HG03558 (cell line): ENCODE data around the gene PCGF3.
"Not testable (repeated sequence)": the region's sequence is repeated elsewhere in the genome, so short reads cannot be mapped to it uniquely, and the experiment has no call there.

ENCODE experiments used
- ATAC-seq: cut with Tn5 transposase; IDR thresholded peaks from one replicate; pipeline ENCODE4 v1.9.1; 2021; ENCODE audit warnings: moderate number of reproducible peaks; ENCODE audit not compliant: unreplicated experiment; ENCODE audit errors: extremely low read depth

The PCGF3 gene

GRCh38 chr4:700587-701264, 4.9 kb upstream of the PCGF3 start:
- no peak for ATAC-seq

DNA sequence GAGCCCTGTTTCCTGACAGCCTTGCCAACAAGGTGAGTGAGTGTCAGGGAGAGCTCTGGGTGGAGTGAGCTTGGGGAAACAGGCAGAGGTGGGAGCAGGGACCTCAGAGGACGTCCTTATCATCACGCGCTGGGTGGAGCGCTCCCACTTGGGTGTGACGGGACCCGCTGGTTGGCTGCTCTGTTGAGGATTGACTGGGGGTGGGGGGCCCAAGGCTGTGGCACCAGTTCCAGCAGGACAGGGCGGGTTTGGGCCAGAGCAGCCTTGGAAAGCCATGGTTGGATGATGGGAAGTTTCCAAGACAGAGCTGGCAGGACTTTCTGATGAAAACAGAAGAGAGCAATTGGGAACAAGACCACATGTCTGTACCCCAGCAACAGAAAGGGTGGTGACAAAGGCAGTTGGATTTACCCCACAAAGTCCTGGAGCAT, 3.0 kb upstream of the PCGF3 start:
- no peak for ATAC-seq

DNA sequence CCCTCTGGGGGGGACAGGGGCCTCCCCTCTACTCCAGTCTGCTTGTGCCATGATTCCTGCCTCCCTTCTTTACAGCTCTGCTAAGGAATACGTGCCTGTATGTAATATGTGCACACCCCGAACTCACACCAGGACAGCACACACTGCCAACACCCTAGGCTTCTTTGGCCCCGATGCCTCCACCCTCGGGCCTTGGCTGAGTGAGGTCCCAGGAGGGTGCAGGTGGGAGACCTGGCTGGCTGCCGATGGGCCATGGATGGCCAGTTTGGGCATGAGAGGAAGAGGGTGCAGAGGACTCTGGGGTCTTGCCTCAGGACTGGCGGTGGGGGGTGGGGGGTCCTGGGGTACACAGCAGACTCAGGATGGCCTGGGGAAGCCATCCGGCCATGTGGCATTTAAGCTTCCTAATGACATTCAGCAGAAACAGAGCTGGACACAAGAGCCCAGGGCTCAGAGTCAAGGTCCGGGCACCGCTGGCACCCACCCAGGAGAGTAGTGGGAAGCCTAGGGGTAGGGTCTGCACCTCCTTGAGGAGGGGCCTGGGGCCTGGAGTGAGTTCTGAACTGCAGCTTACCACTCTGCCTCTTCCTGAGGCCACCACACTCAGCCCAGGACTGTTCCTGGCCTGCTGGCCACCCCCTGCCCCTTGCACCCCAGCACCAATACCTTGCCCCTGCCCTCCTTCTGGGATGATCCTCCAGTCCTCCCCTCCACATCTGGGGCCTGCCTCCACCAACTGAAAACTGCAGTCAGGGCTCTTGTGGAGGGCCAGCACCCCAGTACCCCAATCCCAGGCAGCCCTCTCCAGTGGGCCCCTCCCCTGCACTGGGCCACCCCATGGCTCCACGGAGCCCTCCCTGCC, 2.1 kb upstream of the PCGF3 start:
- no peak for ATAC-seq

GRCh38 chr4:704198-704891, 1.3 kb upstream of the PCGF3 start:
- ATAC-seq = no peak

DNA sequence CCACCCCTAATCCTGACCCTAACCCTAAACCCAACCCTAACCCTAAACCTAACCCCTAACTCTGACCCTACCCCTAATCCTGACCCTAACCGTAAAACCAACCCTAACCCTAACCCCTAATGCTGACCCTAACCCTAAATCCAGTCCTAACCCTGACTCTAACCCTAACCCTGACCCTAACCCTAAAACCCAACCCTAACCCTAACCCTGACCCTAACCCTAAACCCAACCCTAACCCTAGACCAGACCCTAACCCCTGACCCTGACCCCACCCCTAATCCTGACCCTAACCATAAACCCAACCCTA, 708 bp upstream of the PCGF3 start:
- no peak for ATAC-seq

- ATAC-seq = not testable (repeated sequence)
These were observed 526 bp downstream of the PCGF3 start for GRCh38 chr4:706083-706633.

DNA sequence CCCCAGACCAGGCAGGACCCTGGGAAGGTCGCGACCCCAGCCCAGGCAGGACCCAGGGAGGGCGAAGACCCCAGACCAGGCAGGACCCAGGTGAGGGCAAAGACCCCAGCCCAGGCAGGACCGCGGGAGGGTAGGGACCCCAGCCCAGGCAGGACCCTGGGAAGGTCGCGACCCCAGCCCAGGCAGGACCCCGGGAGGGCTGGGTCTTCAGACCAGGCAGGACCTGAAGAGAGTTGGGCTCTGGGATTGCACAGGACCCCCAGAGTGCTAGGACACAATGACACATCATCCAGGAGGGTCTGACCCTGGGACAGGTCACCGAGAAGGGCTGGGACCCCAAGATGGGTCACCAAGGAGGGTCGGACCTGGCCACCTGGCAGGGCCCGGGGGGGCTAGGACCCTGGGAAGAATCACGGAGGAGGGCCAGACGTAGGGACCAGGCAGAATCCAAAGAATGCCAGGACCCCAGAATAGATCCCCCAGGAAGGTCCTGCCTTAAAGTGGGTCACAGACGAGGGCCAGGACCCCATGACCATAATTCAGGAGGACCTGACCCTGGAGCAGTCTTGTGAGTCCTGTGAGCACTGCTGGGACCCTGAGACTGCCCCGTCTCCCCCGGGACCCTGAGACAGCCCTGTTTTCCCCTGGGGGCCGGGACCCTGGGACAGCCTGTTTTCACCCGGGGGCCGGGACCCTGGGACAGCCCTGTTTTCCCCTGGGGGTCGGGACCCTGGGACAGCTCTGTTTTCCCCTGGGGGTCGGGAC, 1.4 kb downstream of the PCGF3 start:
- ATAC-seq = no peak

- no peak for ATAC-seq
These were observed 2.4 kb downstream of the PCGF3 start for GRCh38 chr4:707929-708630.

DNA sequence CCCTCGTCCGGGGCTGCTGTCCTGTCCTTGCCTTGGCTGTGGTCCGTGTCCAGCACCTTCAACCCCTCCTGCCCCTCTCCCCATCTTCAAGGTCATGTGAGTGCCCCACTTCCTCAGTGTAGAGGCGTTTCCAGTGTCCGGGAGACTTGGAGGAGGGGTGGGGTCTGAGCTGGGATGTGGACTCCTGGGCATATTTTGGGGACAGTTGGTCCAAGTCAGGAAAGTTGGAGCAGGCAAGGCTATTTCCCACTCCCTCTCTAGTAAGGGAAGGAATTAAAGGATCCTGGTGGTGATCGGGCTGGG, 3.0 kb downstream of the PCGF3 start:
- no peak for ATAC-seq

- no peak for ATAC-seq
These were observed 3.7 kb downstream of the PCGF3 start for GRCh38 chr4:709348-709747.

DNA sequence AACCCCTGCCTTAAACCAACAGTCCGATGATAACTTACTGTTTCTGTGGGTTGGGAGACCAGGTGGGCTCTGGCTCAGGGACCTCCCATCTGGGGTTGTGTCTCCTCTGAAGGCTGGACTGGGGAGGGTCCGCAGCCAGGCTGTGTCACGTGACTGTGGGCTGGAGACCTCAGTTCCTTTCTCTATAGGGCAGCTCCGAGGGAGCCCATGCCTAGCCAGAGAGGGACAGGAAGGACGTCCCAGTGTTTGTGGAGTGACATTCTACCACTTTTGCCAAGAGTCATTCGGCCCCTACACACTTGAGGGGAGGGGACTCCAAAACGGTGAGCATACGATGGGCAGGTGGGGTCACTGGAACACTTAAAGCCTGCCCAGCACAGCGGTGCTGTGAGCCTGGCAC, 4.5 kb downstream of the PCGF3 start:
- no peak for ATAC-seq

- ATAC-seq = no peak
These were observed 5.3 kb downstream of the PCGF3 start for GRCh38 chr4:710916-711315.

DNA sequence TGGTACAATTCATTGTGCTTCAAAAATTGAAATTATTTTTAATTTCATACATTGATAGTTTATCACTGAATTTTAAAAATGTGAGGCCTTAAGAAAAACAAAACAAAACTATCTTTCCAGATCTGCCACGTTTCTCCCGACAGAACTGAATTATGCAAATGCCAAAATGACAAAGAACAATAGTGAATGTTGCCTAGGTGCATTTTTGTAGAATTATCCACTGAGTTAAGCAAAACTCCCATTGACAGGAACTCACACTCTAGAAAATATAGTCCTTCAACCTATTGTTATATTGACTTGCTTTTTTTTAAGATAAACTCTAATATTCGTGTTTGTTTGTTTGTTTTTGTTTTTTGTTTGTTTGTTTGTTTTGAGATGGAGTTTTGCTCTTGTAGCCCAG, 6.5 kb downstream of the PCGF3 start:
- no peak for ATAC-seq

DNA sequence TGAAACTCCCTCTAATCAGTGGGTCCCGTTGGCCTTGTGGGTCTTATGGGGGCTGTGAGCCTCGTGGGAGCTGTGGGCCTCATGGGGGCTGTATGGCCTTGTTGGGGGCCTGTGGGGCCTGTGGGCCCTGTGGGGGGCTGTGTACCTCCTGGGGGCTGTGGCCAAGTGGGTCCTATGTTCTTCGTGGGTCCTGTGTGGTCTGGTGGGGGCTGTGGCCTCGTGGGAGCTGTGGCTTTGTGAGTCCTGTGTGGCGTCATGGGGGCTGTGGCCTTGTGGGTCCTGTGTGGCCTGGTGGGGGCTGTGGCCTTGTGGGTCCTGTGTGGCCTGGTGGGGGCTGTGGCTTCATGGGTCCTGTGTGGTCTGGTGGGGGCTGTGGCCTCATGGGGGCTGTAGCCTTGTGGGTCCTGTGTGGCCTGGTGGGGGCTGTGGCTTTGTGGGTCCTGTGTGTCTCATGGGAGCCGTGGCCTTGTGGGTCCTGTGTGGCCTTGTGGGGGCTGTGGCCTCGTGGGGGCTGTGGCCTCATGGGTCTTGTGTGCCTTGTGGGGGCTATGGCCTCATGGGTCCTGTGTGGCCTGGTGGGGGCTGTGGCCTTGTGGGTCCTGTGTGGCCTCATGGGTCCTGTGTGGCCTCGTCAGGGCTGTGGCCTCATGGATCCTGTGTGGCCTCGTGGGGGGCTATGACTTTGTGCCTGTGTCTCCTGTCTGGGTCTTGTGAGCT, 7.4 kb downstream of the PCGF3 start:
- no peak for ATAC-seq

GRCh38 chr4:714087-714486, 8.5 kb downstream of the PCGF3 start:
- ATAC-seq = no peak

DNA sequence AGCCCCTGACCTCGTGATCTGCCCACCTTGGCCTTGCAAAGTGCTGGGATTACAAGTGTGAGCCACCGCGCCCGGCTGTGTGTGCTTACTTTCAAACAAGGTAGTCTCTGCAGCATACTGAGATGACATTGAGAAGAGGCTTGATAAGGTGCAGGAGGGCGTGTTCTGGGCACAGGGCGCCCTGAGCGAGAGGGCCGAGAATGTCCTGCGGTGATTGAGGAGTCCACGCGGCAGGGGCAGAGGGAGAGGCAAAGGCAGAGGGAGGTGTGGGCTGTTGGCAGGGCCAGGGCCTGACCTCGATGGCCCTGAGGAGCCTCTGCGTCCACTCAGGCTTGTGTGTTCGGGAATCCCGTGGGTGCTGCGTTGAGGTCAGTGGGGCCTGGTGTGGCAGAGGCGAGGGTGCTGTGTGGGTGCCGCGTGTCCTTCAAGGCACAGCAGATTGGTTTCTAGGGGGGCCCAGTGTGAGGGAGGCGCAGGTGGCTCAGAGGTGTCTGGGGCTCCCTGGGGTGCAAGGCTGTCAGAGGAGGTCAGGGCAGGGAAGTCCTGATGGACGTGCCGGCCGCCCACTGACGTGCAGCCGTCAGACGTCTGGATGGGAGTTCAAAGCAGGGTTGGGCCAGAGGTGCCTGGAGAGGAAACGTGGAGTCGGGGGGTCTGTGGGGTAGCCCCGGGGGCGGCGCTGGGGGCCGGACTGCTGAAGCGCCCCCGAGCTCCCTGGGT, 12.1 kb downstream of the PCGF3 start:
- ATAC-seq = no peak

- no peak for ATAC-seq
These were observed 12.8 kb downstream of the PCGF3 start for GRCh38 chr4:718460-718859.

DNA sequence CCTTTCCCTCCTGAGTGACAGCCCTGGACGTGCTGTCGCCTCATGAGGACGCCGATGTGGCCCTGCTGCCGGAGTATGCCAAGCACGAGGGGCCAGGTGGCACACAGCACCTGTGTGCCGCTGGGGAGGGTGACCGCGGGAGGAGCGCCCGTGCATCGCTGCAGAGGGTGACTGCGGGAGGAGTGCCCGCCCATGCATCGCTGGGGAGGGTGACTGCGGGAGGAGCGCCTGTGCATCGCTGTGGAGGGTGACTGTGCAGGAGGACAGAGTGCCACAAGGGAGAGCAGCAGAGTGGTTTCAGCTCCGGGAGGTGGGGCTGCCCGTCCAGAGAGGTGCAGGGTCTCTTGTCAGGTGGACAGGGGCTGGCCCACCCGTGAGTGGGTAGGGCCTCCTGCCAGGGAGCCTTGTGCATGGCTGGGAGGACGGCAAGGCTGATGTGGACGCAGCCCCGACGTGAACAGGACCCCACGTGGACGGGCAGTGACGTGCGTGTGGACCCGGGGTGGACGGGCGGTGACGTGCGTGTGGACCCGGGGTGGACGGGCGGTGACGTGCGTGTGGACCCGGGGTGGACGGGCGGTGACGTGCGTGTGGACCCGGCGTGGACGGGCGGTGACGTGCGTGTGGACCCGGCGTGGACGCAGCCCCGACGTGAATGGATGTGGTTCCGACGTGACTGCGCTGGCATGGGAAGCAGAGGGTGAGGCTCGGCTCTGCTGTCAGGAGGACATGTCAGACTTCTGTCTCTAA, 14.7 kb downstream of the PCGF3 start:
- no peak for ATAC-seq
